GM12873 (cell line): ENCODE data around the gene COL18A1.

Source experiments
- CTCF ChIP-seq: IDR thresholded peaks from 2 replicates; pipeline ENCODE4 v1.5.1; 2012; ENCODE audit warnings: low read depth, mild to moderate bottlenecking, moderate library complexity, low read length, control low read depth; ENCODE audit not compliant: insufficient read depth; ENCODE audit errors: missing control alignments

The COL18A1 gene

GRCh38 chr21:45560106-45561021 lies 155.4 kb downstream of the COL18A1 start:
- TF ChIP-seq CTCF, result no peak

- no peak for TF ChIP-seq CTCF
Measured at GRCh38 chr21:45562402-45562801, 157.4 kb downstream of the COL18A1 start.

- TF ChIP-seq CTCF, result no peak
Measured at GRCh38 chr21:45562965-45563364, 158.0 kb downstream of the COL18A1 start.
